ENCODE results near the gene TMEM94. TPM values are rescaled to one million over a fixed set of nuclear protein-coding genes. Genes with fewer than 3 reads are reported as not detected.

Gene TMEM94
- total and polyA plus RNA-seq, 2 of the 13 experiments (the other 11 are each of a cell fraction or from before 2014, with no cell fraction given): 32.6 to 134 TPM

DNA sequence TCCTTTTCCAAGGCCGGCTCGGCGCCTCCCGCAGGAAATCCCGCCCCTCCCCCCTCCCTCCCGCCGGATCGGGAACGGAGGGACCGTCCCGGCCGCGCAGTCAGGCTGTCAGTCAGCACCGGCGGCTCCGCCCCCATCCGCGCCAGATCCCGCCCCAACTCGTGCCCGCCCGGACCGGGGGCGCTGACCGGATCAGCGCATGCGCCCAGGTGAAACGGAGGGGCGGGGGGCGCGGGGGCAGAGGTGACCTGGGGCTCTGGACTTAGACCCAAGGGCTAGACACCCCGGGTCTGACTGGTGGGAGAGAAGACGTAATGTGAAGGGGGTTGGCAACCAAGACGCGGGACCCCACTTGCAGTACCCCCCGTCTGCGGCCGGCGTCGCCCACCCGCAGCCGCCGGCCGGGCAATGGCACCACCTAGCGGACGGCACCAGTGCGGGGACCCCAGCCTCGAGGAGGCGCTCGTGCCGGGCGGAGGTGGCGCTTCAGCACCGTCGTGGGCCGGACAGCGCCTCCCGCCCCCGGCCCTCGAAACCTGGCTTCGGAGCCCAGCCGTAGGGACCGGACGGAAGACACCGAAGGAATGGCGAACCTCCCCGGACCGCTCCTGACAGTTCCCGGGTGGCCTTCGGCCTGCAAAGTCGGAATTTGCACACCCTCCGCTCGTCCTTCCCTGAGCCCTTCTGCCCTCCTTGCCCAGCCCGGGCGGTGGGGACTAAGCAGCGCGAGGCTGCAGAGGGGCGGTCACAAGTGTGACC is 59.2 kb downstream of the TMEM94 start, which contains the start of gene CASKIN2 (continued):
- TF ChIP-seq HDAC6 (IDR thresholded peaks at IDR 0.05; ENCODE audit: low read depth, low read length) (no peak), ZSCAN12 (CRISPR knock-in tag; IDR thresholded peaks at IDR 0.05) (peak; percentile 95), ZNF407 (CRISPR knock-in tag; IDR thresholded peaks at IDR 0.05; ENCODE audit: not compliant biosample characterization) (peak; percentile 99), NFIB (CRISPR knock-in tag; IDR thresholded peaks at IDR 0.05; ENCODE audit: borderline replicate concordance) (no peak), XBP1 (CRISPR knock-in tag; IDR thresholded peaks at IDR 0.05) (peak; percentile 30; the same call in 1 of the 2 replicates), NFE2 (CRISPR knock-in tag; IDR thresholded peaks at IDR 0.05) (no peak), PCBP1 (IDR thresholded peaks at IDR 0.05; ENCODE audit: borderline replicate concordance, low read depth, low read length) (no peak), MXI1 (IDR thresholded peaks at IDR 0.05; ENCODE audit: borderline replicate concordance, low read depth, low read length) (peak; percentile 96), ZNF547 (CRISPR knock-in tag; IDR thresholded peaks at IDR 0.05) (peak; percentile 99), MTF1 (CRISPR knock-in tag; IDR thresholded peaks at IDR 0.05) (peak; percentile 67; the same call in 1 of the 2 replicates), ZSCAN21 (CRISPR knock-in tag; IDR thresholded peaks at IDR 0.05; ENCODE audit: borderline replicate concordance) (peak; percentile 78; the same call in 1 of the 2 replicates), ZFP82 (CRISPR knock-in tag; IDR thresholded peaks at IDR 0.05; ENCODE audit: borderline replicate concordance) (peak; percentile 9; the same call in 1 of the 2 replicates), HMGXB4 (CRISPR knock-in tag; IDR thresholded peaks at IDR 0.05; ENCODE audit: borderline replicate concordance in 1 of 2, low read depth in 1 of 2) (peak; percentile 96 to 99), ARID3A (IDR thresholded peaks at IDR 0.05; ENCODE audit: low read depth, low read length) (0 out of 2 replicates have a peak, but pooled peaks have one; percentile 6)

Measured in HepG2 (cell line).